DMS79 (cell line): Measurements from ENCODE around the gene PINK1.

Experiments used
- DNase-seq: peaks from one replicate; lab custom pipeline; 2025; lab: John Stamatoyannopoulos, UW

The PINK1 gene

DNA sequence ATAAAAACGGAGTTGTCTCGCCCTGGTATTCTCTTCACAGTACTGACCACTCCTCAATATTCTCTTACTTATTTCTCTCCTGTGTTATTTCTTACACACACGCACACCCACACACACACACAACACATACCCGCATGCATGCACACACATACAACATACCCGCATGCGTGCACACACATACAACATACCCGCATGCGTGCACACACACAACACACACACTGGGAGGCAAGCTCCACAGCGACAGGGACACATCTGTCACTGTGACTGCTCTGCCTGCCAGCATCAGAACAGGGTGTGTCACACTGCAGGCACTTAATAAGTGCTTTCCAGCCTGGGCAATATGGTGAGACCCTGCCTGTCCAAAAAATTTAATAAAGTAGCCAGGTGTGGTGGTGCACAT lies 48.7 kb downstream of the PINK1 start:
- no peak for DNase-seq

DNA sequence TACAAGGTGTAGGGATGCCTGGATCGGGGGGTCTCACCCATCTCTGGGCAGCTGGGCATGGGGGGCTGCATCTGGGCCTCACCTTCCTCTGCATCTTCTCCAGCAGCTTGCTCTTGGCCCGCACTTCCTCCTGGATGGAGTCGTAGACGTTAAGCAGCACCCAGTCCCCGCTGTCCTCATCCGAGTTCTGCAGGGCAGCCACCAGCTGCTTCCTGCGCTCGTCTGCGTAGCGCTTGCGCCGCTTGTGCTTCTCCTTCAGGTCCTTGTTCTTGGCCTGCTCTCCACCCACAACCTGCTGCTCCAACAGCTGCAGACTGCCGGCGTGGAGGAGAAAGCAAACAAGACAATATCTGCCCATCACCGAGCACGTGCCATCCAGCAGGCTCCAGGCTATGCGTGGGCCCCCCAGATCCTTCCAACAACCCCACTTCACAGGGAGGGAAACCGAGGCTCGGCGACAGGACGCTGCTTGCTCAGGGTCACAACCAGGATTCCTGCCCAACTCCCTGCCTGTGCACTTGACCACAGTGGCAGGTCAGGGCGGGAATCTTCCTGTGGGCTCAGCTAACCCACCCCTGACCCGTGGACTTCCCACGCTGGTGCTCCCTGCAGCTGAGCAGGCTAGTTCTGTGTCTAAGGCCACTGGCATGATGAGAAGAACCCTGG lies 49.4 kb downstream of the PINK1 start:
- DNase-seq, result no peak

DNA sequence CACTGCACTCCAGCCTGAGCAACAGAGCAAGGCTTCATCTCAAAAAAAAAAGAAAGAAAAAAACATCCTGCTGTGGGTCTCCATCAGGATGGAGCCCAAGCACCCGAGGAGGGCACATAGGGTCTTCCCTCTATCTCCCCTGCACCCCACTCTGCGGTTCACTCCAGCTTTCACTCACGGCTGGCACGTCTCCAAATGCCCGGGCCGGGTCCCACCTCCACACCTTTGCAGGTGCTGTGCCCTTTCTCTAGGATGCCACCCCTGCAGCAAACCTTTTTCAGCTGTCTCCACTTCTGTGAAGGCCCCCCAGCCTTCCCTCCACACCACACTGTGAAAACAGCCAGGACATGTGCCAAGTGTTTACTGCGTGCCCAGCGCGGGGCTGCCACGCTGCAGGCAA lies 50.4 kb downstream of the PINK1 start:
- no peak for DNase-seq

- no peak for DNase-seq
Observed at GRCh38 chr1:20684050-20684620, 50.9 kb downstream of the PINK1 start.

GRCh38 chr1:20684651-20685050 lies 51.4 kb downstream of the PINK1 start:
- no peak for DNase-seq

DNA sequence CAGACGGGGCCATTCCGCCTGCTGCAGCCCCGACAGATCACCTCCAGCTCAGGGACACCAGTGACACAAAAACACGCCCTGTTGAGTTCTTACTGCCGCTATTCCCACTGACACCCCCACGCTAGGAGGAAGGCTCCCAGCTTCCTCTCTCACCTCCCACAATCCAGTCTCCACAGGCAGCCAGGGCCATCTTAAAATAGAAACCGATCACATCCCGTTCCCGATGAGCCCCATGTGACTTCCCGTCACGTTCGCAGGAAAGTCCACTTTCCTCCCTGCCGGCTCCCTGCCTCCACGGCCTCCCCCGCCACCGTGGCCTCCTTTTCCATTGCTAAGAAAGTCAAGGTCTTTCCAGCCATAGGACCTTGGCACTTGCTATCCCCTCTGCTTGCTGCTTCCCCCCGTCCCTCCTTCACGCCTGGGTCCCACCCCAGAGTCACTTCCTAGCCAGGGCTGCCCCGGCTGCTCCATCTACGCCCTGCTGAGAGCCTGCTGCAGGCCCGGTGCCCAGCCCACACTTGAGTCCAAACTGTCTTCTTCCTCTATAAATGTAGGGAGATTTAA lies 51.9 kb downstream of the PINK1 start:
- DNase-seq, result no peak

DNA sequence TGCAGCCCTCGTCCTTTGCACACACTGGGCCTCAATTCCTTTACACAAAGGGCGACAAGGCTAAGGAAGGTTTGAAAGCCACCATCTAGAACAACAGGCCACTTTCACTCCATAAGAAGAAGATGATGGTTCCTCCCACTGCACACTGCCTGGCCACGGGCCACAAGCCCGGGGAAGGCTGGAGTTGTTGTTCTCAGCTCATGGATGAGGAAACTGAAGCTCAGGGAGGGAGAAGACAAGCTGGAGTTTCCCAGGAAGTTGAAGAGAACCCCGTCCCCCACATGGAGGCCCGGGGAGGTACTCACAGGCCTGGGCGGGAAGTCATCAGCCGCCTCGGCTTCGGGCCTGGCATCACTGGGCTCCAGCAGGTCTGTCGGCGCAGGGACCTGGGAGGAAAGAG lies 52.5 kb downstream of the PINK1 start:
- DNase-seq, result no peak

DNA sequence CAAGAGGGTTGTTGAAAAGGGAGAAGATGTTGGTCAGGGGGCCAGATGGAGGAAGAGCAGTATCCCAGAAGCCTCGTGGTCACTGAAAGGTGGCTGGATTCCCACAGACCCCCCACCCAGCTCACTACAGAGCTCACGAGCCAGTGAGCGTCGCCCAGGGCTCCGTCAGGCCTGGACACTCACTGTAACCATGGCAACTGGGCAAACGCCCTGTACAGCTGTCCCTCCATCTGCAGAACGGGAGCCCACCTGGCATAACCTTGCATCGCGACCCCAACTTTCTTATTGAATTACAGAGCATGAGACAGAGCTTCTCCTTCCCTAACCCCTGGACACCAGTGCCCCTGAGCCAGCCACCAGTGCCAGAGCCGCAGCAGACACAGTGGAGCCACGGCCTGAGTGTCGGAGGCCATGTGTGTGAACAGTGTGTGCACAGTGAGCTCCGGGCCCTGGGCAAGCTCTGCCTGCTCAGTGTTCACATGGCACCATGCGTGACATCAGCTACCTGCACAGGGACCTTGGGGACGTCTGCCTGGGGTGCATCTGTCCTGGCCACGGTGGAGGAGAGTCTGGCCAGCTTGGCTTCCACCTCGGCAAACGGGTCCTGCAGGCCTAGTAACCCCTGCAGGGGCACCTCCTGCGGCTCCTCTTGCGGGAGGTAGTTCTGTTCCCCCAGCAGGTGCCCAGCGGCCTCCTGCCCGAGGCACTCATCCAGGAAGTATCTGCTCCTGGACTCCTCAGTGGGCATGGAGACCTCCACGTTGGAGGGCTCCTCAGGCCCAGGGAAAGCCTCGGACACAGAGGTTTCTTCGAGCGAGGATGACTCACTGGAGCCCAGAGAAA lies 53.8 kb downstream of the PINK1 start:
- DNase-seq, result no peak

- DNase-seq, result no peak
Observed at GRCh38 chr1:20689645-20690056, 56.4 kb downstream of the PINK1 start.

DNA sequence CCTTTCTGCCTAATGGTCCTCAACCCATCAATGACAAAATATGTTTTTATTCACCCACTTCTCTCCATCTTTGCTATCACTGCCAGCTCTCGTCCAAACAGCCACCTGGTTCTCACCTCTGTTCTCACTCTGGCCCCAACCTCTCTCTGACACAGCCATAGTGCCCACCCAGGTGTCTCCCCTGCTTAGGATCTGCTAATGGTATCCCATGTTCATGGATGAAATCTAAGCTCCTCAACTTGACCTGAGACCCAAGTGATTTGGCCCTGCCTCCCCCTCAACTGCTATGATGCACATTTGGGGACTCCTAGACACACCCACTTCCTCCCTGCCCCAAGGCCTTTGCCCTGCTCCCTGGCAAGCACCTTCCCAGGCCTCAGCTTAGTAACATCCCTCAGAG lies 58.6 kb downstream of the PINK1 start:
- DNase-seq, result no peak

- DNase-seq, result no peak
Observed at GRCh38 chr1:20693623-20694022, 60.4 kb downstream of the PINK1 start.

DNA sequence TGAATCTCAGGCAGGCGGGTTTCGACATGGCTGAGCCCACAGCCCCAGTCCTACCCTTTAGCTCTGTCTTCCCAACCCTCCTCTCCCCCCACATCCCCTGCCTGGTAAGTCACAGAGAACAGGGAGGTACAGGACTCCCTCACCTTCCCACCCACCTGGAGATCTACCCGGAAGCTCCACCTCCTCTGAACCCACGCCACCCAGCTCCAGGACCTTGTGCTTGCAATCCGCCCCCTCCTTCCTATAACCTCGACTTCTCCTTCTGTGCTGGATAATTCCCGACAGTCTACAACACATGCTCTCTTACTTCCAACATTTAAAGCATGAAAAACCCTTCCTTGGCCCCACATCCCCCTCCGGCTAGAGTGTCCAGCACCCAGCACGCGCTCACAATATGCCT lies 62.3 kb downstream of the PINK1 start:
- DNase-seq, result no peak

GRCh38 chr1:20696397-20697333 lies 63.4 kb downstream of the PINK1 start:
- peak; percentile 91 for DNase-seq

DNA sequence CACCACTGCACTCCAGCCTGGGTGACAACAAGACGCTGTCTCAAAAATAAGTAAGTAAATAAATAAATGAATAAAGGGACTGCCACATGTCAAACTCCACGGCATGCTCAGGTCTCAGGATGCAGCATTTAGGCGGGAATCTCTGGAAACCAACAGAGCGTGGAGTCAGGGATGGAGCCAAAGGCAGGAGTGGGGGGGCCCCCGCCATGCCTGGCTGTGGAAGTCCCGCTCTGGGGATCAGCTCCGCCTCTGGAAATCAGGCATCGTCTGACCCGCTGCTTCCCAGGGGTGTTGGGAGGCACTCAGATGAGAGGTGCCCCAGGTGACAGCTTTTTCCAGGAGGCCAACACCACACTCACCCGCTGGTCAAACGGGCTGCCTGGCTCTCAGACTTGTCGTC lies 64.3 kb downstream of the PINK1 start:
- no peak for DNase-seq

DNA sequence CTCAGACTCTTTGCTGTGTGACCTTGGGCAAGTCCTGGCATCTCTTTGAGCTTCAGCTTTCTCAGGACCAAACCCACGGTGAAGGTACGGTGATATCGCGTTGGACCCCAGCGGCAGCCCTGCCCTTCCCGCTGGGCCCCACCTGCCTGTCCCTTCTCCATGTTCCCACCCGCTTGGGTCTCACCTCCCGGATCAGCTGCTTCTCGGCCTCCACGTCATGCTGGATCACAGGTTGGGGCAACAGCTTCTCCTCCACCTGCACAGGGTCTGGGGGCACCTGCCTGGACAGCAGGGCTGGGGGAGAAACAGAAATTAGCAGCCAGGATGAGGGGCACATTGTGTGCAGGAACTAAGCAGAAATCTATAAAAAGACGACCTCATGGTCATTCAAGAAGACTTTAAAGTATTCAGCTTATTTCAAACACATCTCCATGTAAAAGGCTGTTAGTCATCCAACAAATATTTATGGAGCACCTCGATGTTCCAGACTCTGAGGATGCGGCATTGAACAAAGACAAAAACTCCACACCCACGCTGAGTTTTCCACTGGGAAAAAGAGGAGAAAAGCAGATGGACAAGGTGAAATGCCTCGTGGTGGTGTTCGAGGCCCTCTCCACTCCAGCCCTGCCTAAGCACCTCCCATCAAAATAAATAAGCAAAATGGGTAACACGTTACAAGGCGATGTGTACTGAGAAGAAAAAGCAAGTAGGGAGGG lies 65.1 kb downstream of the PINK1 start:
- no peak for DNase-seq

GRCh38 chr1:20699558-20699957 lies 66.3 kb downstream of the PINK1 start:
- peak; percentile 25 for DNase-seq

DNA sequence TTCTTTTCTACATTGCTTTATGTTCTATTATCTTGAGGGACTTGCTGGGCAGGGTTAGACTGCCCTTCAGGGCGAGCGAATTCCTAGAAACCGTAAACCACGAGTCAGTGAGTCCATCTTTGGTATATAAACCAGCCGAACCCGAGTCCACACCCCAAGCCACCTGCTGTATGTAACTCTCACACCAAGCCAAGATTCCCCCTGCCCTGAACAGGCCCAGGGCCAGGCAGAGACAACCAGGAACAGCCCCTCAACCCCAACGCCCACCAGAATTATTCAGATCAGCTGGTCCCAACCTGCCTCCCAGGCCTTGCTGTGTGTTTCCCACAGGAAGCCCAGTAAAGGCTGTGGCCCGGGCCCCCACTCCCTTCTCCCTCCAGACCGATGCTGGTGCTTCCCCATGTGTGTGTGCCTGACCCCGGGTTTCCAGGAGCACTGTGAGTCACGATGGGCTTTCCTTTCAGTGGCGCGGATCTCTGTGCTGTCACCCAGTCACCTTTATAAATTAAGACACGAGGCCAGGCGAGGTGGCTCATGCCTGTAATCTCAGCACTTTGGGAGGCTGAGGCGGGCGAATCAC lies 67.5 kb downstream of the PINK1 start:
- no peak for DNase-seq
